GM18858 (cell line): ENCODE measurements around the gene TSPO2.
"Not testable (repeated sequence)": the region's sequence is repeated elsewhere in the genome, so short reads cannot be mapped to it uniquely, and the experiment has no call there.

Experiments used
- ATAC-seq: cut with Tn5 transposase; IDR thresholded peaks from one replicate; pipeline ENCODE4 v1.9.1; 2021; ENCODE audit not compliant: unreplicated experiment

TSPO2 gene, protein sequence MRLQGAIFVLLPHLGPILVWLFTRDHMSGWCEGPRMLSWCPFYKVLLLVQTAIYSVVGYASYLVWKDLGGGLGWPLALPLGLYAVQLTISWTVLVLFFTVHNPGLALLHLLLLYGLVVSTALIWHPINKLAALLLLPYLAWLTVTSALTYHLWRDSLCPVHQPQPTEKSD

DNA sequence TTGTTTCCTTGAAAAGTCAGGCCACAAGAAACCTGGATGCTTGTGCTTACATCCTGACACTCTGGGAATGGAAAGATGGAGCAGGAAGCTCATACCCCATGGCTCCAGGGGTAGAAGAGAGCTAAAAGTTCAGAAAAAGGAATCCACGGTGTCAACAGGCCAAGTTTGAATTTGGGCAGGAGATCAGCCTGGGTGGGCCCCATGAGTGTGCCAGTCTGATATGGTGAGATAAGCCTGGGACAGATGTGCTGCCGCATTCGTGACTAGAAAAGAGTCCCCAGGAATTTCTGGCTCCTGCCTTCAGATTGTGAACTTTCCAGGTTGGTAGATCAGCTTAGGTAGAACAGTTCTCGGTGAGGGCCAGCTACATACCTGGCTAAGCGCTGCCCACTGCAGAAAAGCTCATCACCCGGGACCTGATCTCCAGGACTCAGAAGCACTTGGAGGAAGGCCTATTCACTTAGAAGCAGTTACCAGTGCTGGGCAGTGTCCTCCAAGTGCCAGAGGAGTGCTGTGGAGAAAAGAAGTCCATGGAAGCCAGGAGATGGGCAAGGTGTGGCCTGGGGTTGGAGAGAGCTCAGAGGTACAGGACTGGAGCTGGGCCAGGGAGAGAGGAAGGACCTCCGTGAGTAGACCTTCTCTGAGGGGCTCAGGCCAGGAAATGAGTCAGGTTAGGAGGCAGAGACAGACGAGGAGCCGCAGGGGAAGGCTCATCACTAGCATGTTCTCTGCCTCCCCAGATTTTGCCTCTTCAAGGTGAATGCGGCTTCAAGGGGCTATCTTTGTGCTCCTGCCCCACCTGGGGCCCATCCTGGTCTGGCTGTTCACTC lies at the start of gene TSPO2:
TSS of gene TSPO2 (plus strand) at position 242 of the 830 bp plus-strand sequence. CDS start at position 761, 519 bp downstream.
- no peak for ATAC-seq

DNA sequence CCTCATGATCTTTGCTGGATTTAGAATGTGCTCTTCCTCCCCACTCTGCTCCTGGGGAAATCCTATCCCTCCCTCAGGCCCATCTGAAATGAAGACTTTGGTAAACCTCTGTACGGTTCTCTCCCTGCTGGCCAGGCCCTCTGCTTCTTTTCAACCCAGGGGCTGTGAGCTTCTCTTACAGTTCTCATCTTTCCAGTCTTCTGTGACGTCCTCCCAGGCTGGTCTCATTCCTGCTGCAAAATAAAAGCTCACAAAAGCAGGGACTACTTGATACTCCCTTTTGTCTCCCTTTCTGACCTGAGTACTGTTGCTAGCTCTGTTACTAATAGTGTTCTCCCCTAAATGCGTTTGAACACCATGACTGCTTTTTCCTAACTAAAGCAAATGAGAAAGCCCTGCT lies 49.5 kb upstream of the TSPO2 start:
- no peak for ATAC-seq

DNA sequence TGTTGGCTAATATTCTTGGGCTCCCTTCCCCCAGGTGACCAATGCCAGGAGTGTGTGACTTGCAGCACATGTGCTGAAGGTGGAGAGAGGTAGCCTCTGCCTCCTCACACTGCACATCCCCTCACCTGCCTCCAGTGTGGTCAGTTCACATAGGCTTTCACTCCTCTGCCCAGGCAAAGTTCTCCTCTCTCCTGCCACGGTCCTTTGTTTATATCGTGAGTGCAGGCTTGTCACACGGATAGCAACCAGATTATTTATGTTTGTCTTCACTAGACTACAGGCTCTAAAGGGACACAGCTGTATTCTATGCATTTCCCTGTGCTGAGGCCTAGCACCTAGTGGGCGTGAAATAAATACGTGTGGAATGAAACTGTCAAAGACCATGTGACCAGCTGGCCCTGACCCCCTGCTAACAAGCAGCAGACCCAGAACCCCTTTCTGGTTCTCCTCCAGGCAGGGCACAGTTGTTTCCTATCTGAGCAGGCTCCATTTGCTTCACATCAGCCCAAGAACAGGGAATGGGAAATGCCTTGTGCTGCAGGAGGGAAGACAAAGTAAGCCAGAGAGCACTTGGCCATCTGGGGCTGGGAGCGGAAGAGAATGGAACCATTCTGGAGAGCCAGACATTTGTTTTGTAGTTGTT lies 45.6 kb upstream of the TSPO2 start:
- ATAC-seq: no peak

DNA sequence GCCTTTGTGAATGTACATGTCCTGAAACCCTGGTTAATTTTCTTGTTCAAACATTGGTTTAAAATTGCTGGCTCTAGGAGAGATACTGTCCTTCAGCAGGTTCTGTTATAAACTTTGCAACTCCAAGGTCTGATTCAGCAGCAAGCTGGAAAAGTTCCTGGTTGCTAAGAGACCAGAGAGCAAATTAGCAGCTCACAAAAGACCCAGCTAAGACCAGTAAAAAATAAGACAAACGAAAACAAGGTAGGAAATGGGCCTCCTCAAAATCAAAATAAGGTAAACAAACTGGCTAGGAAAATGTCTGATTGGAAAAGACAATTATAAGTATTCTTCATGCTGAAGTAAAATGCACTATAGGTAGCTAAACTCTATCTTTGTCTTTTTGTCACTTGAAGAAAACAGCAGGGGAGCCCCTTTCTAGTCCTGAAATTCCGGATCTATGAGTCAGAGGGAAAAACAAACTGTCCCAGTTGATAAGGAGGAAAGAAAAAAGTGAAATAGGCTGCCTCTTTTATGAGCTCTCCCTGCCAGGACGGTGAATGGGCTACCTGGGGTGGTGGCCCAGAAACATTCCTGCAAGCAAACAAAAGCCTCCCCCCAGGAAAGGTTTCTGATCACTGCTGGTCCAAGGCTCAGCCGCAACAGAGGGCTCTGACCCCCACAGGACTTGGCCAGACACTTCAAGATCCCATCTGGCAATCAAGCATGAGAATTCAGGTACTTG lies 44.9 kb upstream of the TSPO2 start:
- no peak for ATAC-seq

DNA sequence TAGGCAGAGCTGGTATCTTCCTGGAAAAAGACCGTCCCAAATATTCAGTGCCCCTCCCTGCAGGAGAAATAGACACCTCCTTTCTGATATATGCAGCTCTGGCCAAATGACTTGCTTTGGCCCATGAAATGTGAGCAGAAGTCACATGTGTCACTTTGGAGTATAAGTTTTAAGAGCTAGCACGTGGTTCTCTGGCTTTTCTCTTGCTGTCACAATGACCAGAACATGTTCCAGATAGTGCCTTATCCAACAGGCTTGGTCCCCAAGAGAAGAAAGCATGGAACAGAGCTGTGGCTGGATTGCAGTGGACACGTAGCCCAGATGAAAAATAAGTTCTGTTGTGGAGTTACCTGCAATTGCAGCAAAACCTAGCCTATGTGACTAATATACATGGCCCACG lies 43.6 kb upstream of the TSPO2 start:
- no peak for ATAC-seq

DNA sequence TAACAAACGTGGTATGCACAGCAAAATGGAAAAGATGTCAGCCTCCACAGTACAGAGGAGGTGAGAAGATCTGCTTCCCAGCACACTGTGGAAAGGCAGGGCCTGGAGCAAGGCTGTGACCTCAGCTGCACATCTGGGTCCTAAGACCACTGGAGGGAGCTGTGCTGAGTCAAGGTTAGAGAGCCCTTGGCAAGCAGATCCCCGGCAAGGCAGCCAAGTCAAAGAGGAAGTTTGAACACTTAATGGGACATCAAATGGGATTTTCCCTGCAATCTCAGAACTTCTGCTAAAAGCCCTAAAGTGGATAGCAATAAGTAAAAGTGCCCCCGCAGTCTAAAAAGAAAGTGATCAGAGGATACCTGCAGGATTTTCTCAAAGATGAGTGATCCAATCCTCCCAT lies 42.7 kb upstream of the TSPO2 start:
- ATAC-seq: no peak

DNA sequence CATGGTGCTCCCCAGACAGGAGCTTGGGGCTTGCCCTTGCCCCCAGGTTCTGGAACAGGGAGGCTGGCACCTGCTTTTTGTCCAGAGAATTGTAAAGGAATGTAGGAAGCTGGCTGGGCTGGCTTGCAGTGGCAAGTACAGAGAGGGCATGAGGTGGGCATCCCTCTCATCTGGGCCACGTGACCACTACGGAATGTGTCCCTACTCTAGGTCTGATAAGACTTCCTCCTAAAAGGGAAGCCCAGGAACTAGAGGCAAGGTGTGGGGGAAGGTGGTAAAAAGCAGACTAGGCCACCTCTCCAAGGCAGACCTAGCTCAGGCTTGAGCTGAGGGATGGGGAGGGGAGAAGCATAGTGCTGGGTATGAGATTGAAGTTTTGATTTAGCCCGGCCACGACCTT lies 42.0 kb upstream of the TSPO2 start:
- no peak for ATAC-seq

DNA sequence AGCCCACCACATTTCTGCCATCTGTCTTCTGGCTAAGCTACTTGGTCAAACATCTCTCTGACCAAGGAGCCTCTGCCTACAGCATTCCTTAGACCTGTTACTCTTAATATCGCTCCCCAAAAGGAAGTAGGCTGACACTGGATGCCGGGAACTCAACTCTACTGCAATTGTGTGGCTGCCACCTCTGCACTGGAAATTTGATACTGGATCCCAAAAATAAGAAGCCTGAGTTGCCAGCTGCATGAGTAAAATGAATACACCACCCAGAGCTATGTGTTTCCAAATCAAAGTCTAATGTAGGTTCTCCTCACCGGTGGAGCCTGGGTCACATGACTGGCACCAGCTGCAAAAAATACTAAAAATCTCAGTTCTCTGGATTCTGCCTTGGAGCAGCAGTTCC lies 40.1 kb upstream of the TSPO2 start:
- no peak for ATAC-seq

DNA sequence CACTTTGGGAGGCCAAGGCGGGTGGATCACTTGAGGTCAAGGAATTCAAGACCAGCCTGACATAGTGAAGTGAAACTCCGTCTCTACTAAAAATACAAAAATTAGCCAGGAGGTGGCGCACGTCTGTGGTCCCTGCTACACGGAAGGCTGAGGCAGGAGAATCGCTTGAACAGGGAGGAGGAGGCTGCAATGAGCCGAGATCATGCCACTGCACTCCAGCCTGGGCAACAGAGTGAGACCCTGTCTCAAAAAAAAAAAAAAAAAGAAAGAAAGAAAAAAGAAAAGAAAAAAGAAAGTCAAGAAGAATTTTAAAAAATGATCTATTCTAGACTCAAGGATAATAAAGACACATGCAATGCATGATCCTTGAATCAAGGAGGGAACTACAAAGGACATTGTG lies 36.0 kb upstream of the TSPO2 start:
- not testable (repeated sequence) for ATAC-seq

DNA sequence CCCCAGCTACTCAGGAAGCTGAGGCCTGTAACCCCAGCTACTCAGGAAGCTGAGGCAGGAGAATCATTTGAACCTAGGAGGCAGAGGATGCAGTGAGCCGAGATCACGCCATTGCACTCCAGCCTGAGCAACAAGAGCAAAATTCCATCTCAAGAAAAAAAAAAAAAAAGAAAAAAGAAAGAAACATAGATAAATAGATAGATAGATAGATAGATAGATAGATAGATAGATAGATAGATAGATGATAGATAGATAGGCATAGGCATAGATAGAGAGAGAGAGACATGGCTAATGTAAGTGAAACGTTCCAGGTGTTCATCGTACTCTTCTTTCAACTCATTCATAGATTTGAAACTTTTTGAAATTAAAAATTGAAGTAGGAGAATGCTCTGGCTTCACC lies 35.3 kb upstream of the TSPO2 start:
- not testable (repeated sequence) for ATAC-seq

DNA sequence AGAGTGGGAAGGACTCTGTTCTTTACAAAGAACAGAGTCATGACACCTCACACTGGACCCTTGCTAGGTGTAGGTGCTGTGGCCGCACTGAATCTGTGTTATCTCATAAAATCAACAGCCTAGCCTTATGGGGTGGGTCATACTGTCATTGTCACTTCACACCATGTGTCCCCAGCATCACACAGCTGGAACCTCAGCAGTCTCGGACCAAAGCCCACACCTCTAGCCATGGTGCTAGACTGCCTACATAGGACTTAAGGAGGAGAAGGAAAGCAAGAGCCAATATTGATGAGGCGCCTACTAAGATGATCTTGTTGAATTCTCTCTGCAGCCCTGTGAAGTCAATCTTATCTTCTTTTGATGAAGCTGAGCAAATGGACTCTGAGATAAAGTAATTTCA lies 34.3 kb upstream of the TSPO2 start:
- no peak for ATAC-seq

DNA sequence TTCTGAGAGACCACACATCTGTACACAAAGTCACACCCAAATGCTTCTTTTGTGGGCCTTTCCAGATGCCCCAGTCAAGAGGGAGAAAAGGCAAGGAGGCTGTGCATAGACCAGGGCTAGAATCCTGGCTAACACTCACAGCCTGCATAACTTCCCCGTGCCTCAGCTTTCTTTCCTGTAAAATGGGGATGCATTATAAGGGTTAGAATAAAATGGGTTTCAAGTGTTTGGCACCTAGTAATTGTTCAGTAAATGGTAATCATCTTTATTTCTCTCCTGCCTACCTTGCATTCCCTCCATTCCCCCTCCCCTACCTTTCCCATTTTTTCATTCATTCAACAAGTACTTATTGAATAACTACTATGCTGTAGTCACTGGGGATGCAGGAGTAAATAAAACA lies 32.6 kb upstream of the TSPO2 start:
- no peak for ATAC-seq

DNA sequence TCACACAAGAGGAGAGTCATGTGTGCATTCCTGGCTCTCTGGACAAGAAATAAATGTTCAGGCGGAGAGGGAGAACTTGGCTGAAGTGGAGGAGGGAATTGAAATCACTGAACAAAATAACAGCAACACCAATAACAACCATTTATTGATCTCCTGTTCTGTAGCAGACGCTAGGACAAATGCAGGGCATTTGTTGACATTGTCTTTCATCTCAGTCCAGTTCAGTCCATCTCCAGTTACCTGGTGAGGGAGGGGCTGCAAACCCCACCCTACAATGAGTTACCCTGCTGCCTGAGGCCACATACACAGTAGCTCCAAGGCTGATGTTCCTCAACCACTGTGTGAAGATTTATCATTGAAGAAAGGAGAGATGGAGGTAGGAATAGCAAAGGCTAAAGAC lies 30.6 kb upstream of the TSPO2 start:
- ATAC-seq: no peak

DNA sequence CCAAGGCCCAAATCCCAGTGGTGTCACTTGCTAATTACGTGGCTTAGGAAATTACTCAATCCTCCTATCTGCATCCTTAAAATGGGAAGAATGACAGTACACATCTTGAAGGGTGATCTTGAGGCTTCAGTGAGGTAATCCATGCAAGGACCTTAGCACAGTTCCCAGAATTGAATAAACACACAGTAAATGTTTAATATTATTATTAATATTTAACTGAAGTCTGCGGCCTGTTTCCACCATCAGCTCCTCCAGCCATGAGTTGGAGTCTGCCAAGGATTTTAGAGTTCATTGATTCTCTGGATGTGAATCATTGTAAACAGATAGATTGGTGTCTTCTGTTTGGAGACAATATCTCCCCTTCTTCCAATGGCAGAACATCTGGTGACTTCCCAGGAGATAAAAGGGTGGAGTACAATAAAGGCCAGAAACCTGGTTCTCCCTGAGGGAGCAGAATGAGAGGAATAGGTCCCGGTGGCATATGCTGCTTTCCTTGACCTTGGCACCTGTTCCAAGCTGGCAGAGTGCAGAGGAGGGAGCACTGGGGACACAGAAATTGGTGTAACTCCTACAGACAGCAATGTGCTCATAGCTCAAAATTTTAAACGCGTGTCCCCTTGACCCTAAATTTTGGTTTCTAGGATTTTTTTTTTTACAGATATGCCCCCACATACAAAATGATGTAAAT lies 28.7 kb upstream of the TSPO2 start:
- ATAC-seq: no peak

DNA sequence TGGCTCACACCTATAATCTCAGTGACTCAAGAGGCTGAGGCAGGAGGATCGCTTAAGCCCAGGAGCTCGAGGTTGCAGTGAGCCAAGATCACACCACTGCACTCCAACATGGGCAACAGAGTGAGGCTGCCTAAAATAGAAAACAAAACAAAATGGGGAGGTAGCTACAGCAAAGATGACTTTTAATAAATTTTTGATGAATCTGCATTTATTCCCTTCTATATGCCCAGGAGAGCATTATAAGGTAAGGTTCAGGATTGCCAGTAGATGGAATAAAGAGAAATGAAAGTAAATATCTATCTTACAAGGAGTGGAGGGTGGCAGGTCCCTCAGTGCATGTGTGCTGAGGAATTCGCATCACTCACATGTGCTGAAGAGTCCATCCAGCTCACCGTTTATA lies 27.5 kb upstream of the TSPO2 start:
- ATAC-seq: no peak

DNA sequence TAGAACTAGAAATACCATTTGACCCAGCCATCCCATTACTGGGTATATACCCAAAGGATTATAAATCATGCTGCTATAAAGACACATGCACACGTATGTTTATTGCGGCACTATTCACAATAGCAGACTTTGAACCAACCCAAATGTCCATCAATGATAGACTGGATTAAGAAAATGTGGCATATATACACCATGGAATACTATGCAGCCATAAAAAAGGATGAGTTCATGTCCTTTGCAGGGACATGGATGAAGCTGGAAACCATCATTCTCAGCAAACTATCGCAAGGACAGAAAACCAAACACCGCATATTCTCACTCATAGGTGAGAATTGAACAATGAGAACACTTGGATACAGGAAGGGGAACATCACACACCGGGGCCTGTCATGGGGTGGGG lies 26.4 kb upstream of the TSPO2 start:
- ATAC-seq: not testable (repeated sequence)

DNA sequence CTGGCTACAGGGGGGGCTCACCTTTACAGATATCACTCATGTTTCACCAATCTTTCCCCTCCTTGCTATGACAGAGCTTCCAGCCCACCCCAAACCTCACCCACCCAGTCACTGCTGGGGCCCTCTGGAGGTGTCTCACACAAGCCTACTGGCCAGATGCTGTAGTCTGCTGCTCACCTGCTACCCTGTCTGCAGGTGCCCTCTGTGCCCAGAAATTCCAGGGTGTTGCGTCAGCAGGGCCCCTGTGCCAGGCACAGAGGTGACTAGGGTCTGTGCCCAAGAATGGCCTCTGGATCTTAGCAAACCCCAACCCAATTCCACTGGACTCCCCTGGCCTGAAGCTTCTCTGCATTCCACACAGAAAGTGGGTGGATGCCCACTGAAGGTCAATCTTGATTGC lies 24.6 kb upstream of the TSPO2 start:
- ATAC-seq: no peak

DNA sequence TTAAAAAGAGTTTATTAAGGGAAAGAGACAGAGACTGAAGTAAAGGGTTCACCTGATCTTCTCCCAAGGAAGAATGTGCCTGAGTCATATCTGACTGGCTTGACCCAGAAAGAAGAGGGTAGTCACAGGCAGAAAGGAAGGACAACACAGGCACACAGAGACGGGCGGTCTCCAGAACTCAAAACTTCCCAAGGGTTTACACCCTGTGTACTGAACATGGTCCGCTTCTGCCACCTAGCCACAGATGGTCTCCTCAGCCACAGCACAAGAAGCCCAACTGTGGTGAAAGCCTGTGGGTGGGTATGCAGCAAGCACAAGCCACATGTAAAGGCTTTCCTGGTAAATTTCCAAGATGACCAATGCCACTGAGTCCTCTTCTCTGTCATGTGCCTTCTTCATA lies 20.4 kb upstream of the TSPO2 start:
- no peak for ATAC-seq

DNA sequence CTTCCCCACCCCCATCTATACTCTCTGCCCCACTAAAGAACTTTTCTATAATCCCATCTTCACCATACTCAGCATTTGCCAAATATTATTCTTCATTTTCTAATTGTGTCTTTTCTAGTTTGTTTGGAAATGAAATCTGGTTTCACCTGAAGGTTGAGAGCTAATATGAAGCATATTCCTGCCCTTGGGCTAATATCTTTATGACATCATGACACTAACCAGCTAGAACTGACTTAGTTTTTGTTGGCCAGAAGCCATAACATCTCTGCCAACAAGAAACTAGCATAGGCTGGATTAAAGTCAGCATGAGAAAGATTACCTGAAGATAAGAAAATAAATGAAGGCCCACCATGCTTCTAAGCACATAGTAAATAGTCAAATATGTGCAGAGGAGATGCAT lies 20.0 kb upstream of the TSPO2 start:
- no peak for ATAC-seq

DNA sequence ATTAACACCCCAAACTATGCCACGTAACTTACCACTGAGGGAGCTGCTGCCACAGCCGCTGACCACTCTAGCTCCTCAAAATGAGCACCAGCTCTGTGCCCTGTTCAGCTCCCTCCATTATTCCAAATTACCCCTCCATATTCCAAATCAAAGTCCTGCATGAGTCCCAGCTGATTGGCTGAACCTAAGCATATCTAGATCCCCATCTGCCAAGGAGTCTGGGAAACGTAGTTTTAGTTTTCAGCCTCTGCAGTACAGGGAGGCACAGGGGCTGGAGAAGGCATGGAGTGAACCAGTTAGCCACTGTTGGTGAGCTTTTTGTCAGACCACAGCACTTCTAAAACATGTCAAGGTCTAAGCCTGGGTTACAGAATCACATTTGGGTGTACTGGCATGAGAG lies 19.2 kb upstream of the TSPO2 start:
- ATAC-seq: no peak

DNA sequence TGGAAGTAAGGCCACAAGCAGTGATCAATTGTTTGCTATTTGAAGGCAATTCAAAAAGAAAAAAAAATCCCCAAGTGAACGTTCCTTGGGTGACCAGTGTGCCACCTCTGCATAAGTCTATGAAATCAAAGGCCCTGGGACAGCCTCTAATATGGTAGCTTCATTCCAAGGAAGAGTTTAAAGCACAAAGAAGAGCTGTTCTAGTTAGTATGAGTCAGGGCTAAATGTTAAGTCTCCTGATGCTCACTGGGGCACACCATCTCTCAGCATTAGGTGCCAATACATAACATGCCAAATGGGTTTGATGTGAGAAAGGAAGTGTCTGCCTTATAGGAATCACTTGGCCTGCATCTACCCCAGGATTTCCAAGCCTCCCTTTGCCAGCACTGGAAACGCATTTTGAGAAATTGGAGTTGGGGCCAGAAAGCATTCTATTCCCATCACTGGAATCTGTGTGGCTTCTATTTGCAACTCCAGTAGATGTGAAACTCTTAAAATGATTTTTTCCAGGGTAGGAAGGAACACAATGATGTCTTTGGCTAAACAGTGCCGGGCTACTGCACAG lies 16.2 kb upstream of the TSPO2 start:
- no peak for ATAC-seq
